Stomach (tissue), 9 donors: ENCODE results near the gene COL27A1. TPM values are rescaled to one million over a fixed set of nuclear protein-coding genes. Genes with fewer than 3 reads are reported as not detected.

Source experiments
- DNase-seq, 2 donors: peaks; one replicate each; pipeline versions ENCODE4 v3.0.0 to v3.0.0-alpha.2; 2013 to 2019
- H3K27ac ChIP-seq, 5 donors: fragments of 200-600 bp in 4 of 5; sonication (generic) in 4 of 5; one replicate each; pipeline ENCODE4 v1.5.1; 2013 to 2019; ENCODE audit warnings: mild to moderate bottlenecking in 1 of 5, moderate library complexity in 1 of 5
- H3K27me3 ChIP-seq, 3 donors: fragments of 200-600 bp; sonication (generic); one replicate each; pipeline ENCODE4 v1.5.1; 2017 to 2019; ENCODE audit warnings: mixed run types in 1 of 3
- H3K36me3 ChIP-seq, 4 donors: fragments of 200-600 bp; sonication (generic); 1 replicate in 3 of 4; 2 replicates in 1 of 4; pipeline ENCODE4 v1.5.1; 2016 to 2019
- H3K4me1 ChIP-seq, 4 donors: fragments of 200-600 bp; sonication (generic); one replicate each; pipeline ENCODE4 v1.5.1; 2016 to 2019
- H3K4me3 ChIP-seq, 4 donors: fragments of 200-600 bp; sonication (generic) in 3 of 4; one replicate each; pipeline ENCODE4 v1.5.1; 2016 to 2019; ENCODE audit warnings: mild to moderate bottlenecking in 1 of 4
- H3K9me3 ChIP-seq, 4 donors: fragments of 200-600 bp; sonication (generic); one replicate each; pipeline ENCODE4 v1.5.1; 2016 to 2019
- EP300 ChIP-seq: sonication (generic); formaldehyde crosslinking; IDR thresholded peaks from one replicate; pipeline ENCODE4 v1.6.1; 2017; ENCODE audit warnings: antibody characterized with exemption
- POLR2A ChIP-seq, 4 donors: fragments of 450-650 bp; IDR thresholded peaks; one replicate each; pipeline ENCODE4 v1.6.1; 2016; ENCODE audit warnings: antibody characterized with exemption in 4 of 4, control low read depth in 2 of 4, mild to moderate bottlenecking in 1 of 4, moderate library complexity in 1 of 4
- POLR2AphosphoS5 ChIP-seq, 3 donors: sonication (generic); formaldehyde crosslinking; IDR thresholded peaks; one replicate each; pipeline ENCODE4 v1.6.1; 2016; ENCODE audit warnings: antibody characterized with exemption in 3 of 3
- WGBS, 5 donors: extraction: QIAGEN DNeasy Blood & Tissue Kit in 3 of 5; methylation state at CpG; one replicate each; pipeline versions ENCODE4 v1.1.5 to v1.1.7; 2013 to 2018; 5-methylcytosine and 5-hydroxymethylcytosine counted together
- intact Hi-C: fragments of 100-400 bp; cut with DNase I; formaldehyde crosslinking; loops from one replicate; pipeline ENCODE4 v1.15.1; 2023; ENCODE audit warnings: low total_unique reads
- polyA plus RNA-seq, 3 donors: library from polyadenylated mRNA; stranded (reverse); fragments of 200-250 nt; gene quantifications; one replicate each; pipeline ENCODE4 v1.2.3, GENCODE V29; 2013
- total RNA-seq, 5 donors: library from RNA; depleted of rRNA; stranded (reverse); fragments of >200 nt; gene quantifications; one replicate each; pipeline versions ENCODE4 v1.1.0 to v1.2.3, GENCODE V29; 2014 to 2016
- TF ChIP-seq, protein P1 (sequence below), 7 experiments: fragments of 450-650 bp in 4 of 7; fragments of 200-600 bp in 3 of 7; sonication (generic) in 3 of 7; IDR thresholded peaks; one replicate each; pipeline ENCODE4 v1.5.1; 2016 to 2019; ENCODE audit warnings: antibody characterized with exemption in 7 of 7, control low read depth in 2 of 7, mild to moderate bottlenecking in 1 of 7
- donor health status: healthy with polysubstance abuse.
- donor health status: Bipolar disorder and iron deficiency.
- donor health status: healthy.

Gene COL27A1
- total and polyA plus RNA-seq, 8 donors: 2.9 to 26.3 (median 8.2) TPM

- Histone ChIP-seq H3K4me3 (no peak overlapping the region), H3K36me3 (peaks cover 0 to 7% (median 0%) of the 10 kb centered on the region in 4 donors), H3K9me3 (no peaks in the 10 kb centered on the region), H3K27ac (no peak overlapping the region), H3K27me3 (no peaks in the 10 kb centered on the region), H3K4me1 (peaks cover 0 to 10% (median 5%) of the 10 kb centered on the region in 4 donors)
- 74 to 81% (median 80%) methylated on average over 16 to 17 of the region's 17 CpGs for WGBS, 5 donors
- no peak for DNase-seq
- TF ChIP-seq EP300 (no peak), POLR2AphosphoS5 (IDR thresholded peaks at IDR 0.05) (no peak), POLR2A (IDR thresholded peaks at IDR 0.05) (no peak)
- TF ChIP-seq, protein P1, sequence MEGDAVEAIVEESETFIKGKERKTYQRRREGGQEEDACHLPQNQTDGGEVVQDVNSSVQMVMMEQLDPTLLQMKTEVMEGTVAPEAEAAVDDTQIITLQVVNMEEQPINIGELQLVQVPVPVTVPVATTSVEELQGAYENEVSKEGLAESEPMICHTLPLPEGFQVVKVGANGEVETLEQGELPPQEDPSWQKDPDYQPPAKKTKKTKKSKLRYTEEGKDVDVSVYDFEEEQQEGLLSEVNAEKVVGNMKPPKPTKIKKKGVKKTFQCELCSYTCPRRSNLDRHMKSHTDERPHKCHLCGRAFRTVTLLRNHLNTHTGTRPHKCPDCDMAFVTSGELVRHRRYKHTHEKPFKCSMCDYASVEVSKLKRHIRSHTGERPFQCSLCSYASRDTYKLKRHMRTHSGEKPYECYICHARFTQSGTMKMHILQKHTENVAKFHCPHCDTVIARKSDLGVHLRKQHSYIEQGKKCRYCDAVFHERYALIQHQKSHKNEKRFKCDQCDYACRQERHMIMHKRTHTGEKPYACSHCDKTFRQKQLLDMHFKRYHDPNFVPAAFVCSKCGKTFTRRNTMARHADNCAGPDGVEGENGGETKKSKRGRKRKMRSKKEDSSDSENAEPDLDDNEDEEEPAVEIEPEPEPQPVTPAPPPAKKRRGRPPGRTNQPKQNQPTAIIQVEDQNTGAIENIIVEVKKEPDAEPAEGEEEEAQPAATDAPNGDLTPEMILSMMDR (IDR thresholded peaks at IDR 0.05): no peak
- intact Hi-C loops: no loop called here
Measured at GRCh38 chr9:114200721-114201300, 45.5 kb downstream of the COL27A1 start.

- TF ChIP-seq, protein P1 (IDR thresholded peaks at IDR 0.05): no peak
- TF ChIP-seq EP300: no peak
- no peak for TF ChIP-seq POLR2A (IDR thresholded peaks at IDR 0.05)
- no peaks in the 10 kb centered on the region for H3K36me3 ChIP-seq
- no peaks in the 10 kb centered on the region for H3K27me3 ChIP-seq
- no peak for DNase-seq
- peaks cover 9 to 25% (median 18%) of the 10 kb centered on the region in 4 donors for H3K4me1 ChIP-seq
- no peak overlapping the region for H3K4me3 ChIP-seq
- 78 to 94% (median 90%) methylated on average over 6 of the region's 6 CpGs for WGBS, 5 donors
- H3K27ac ChIP-seq: no peak overlapping the region
- intact Hi-C loops: no loop called here
- H3K9me3 ChIP-seq: no peaks in the 10 kb centered on the region
Measured at GRCh38 chr9:114202396-114202795, 47.1 kb downstream of the COL27A1 start.

GRCh38 chr9:114202849-114203248 lies 47.5 kb downstream of the COL27A1 start:
- H3K36me3 ChIP-seq: no peaks in the 10 kb centered on the region
- no peaks in the 10 kb centered on the region for H3K9me3 ChIP-seq
- H3K27me3 ChIP-seq: no peaks in the 10 kb centered on the region
- DNase-seq: no peak
- H3K27ac ChIP-seq: no peak overlapping the region
- no peak overlapping the region for H3K4me3 ChIP-seq
- TF ChIP-seq POLR2AphosphoS5 (IDR thresholded peaks at IDR 0.05) (no peak), EP300 (no peak)
- 70 to 82% (median 76%) methylated on average over 4 of the region's 4 CpGs for WGBS, 5 donors
- intact Hi-C loops: no loop called here
- peaks cover 12 to 30% (median 21%) of the 10 kb centered on the region in 4 donors for H3K4me1 ChIP-seq

- no peak for DNase-seq
- WGBS, 5 donors: 87 to 95% (median 88%) methylated on average over 11 of the region's 11 CpGs
- TF ChIP-seq EP300 (no peak), POLR2AphosphoS5 (IDR thresholded peaks at IDR 0.05) (no peak), POLR2A (IDR thresholded peaks at IDR 0.05) (no peak)
- TF ChIP-seq, protein P1 (IDR thresholded peaks at IDR 0.05): no peak
- Histone ChIP-seq H3K36me3 (no peaks in the 10 kb centered on the region), H3K27ac (no peak overlapping the region), H3K4me1 (peaks cover 12 to 32% (median 21%) of the 10 kb centered on the region in 4 donors), H3K4me3 (no peak overlapping the region), H3K27me3 (no peaks in the 10 kb centered on the region), H3K9me3 (no peaks in the 10 kb centered on the region)
- intact Hi-C loops: no loop called here
Measured at GRCh38 chr9:114203410-114204140, 48.2 kb downstream of the COL27A1 start.

DNA sequence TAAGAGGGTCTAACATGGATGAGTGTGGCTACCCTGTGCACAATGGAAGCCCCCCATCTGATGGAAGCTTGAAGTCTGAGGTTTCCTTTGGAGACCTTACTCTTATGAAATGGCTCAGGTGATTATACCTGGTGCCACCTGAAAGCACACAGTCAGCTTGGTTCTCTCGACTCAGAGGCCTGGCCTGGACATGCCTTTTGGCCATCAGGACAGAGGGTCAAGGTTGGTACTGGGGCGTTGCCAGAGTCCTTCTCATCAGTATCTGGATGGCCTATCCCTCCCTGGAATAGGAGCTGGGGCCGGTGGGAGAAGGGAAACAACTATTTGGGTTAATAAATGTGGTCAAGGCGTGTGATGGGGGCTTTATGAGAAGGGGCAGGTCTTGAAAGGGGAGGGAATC lies 48.9 kb downstream of the COL27A1 start:
- TF ChIP-seq, protein P1 (IDR thresholded peaks at IDR 0.05): no peak
- TF ChIP-seq POLR2AphosphoS5 (IDR thresholded peaks at IDR 0.05) (no peak), EP300 (no peak), POLR2A (IDR thresholded peaks at IDR 0.05) (no peak)
- Histone ChIP-seq H3K9me3 (no peaks in the 10 kb centered on the region), H3K36me3 (peaks cover 0 to 2% (median 0%) of the 10 kb centered on the region in 4 donors), H3K4me1 (peaks cover 12 to 32% (median 21%) of the 10 kb centered on the region in 4 donors), H3K27ac (no peak overlapping the region), H3K27me3 (no peaks in the 10 kb centered on the region), H3K4me3 (no peak overlapping the region)
- WGBS, 5 donors: 77 to 94% (median 87%) methylated on average over 4 of the region's 4 CpGs
- intact Hi-C loops: no loop called here
- no peak for DNase-seq
